GM12892 (cell line): ENCODE data around the gene GJA4.

Experiments used
- POLR2A ChIP-seq: IDR thresholded peaks from 2 replicates; pipeline ENCODE4 v1.6.1; 2011; ENCODE audit warnings: low read depth, low read length, control low read depth
- POLR2AphosphoS5 ChIP-seq: IDR thresholded peaks from 2 replicates; pipeline ENCODE4 v1.6.1; 2011; ENCODE audit warnings: low read depth, low read length, control low read depth
- TAF1 ChIP-seq: IDR thresholded peaks from 2 replicates; pipeline ENCODE4 v1.6.1; 2011; ENCODE audit warnings: low read depth, mild to moderate bottlenecking, control low read depth, low read length, borderline replicate concordance

DNA sequence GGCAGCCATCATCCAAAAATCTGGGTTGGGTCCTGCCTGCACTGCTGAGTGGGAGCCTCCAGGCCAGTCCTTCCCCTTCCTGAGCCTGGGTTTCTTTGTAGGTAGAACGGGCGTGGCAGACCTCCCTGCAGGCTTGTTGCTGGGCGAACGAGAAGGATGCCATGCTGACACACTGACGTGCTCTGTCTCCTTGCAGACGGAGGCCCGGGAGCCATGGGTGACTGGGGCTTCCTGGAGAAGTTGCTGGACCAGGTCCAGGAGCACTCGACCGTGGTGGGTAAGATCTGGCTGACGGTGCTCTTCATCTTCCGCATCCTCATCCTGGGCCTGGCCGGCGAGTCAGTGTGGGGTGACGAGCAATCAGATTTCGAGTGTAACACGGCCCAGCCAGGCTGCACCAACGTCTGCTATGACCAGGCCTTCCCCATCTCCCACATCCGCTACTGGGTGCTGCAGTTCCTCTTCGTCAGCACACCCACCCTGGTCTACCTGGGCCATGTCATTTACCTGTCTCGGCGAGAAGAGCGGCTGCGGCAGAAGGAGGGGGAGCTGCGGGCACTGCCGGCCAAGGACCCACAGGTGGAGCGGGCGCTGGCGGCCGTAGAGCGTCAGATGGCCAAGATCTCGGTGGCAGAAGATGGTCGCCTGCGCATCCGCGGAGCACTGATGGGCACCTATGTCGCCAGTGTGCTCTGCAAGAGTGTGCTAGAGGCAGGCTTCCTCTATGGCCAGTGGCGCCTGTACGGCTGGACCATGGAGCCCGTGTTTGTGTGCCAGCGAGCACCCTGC is 1.4 kb downstream of the GJA4 start:
- TF ChIP-seq POLR2A, result no peak
- no peak for TF ChIP-seq POLR2AphosphoS5
- no peak for TF ChIP-seq TAF1
